Endothelial cell of umbilical vein (primary cell): ENCODE data around the gene SEC11C.

Experiments
- MAX ChIP-seq: IDR thresholded peaks from 2 replicates; pipeline ENCODE4 v1.6.1; 2011; ENCODE audit not compliant: insufficient read depth, insufficient read length
- POLR2A ChIP-seq: IDR thresholded peaks from 2 replicates; pipeline ENCODE4 v1.6.1; 2012; ENCODE audit warnings: low read depth, mild to moderate bottlenecking, control low read depth, low read length
- POLR2AphosphoS5 ChIP-seq: IDR thresholded peaks from 2 replicates; pipeline ENCODE4 v1.6.1; 2012; ENCODE audit warnings: low read depth, mild to moderate bottlenecking, control low read depth, low read length, moderate library complexity; ENCODE audit not compliant: insufficient read depth
- TF ChIP-seq, protein P1 (sequence below), 2 donors: IDR thresholded peaks; 1 replicate in 1 of 2; 2 replicates in 1 of 2; pipeline ENCODE4 v1.5.1; 2011; ENCODE audit warnings: low read length in 2 of 2, mild to moderate bottlenecking in 2 of 2, moderate library complexity in 2 of 2, control low read depth in 1 of 2, inconsistent platforms in 1 of 2, low read depth in 1 of 2; ENCODE audit not compliant: insufficient read depth in 1 of 2; ENCODE audit errors: extremely low read depth in 1 of 2

- no peak for TF ChIP-seq MAX
- TF ChIP-seq, protein P1, sequence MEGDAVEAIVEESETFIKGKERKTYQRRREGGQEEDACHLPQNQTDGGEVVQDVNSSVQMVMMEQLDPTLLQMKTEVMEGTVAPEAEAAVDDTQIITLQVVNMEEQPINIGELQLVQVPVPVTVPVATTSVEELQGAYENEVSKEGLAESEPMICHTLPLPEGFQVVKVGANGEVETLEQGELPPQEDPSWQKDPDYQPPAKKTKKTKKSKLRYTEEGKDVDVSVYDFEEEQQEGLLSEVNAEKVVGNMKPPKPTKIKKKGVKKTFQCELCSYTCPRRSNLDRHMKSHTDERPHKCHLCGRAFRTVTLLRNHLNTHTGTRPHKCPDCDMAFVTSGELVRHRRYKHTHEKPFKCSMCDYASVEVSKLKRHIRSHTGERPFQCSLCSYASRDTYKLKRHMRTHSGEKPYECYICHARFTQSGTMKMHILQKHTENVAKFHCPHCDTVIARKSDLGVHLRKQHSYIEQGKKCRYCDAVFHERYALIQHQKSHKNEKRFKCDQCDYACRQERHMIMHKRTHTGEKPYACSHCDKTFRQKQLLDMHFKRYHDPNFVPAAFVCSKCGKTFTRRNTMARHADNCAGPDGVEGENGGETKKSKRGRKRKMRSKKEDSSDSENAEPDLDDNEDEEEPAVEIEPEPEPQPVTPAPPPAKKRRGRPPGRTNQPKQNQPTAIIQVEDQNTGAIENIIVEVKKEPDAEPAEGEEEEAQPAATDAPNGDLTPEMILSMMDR (IDR thresholded peaks at IDR 0.05; ENCODE audit: extremely low read depth in 1 of 2, insufficient read depth in 1 of 2, low read depth in 1 of 2, low read length in 2 of 2) = no peak
- no peak for TF ChIP-seq POLR2AphosphoS5
- TF ChIP-seq POLR2A = no peak
Measured at GRCh38 chr18:59180150-59180845, 40.6 kb downstream of the SEC11C start.
